HG03432 (cell line): ENCODE results near the gene SCN1B.

ENCODE experiments used
- ATAC-seq: cut with Tn5 transposase; IDR thresholded peaks from one replicate; pipeline ENCODE4 v1.9.1; 2021; ENCODE audit warnings: mild to moderate bottlenecking, moderate library complexity; ENCODE audit not compliant: unreplicated experiment

SCN1B gene

GRCh38 chr19:35070471-35070870 is 40.2 kb downstream of the SCN1B start:
- ATAC-seq, result no peak

- no peak for ATAC-seq
These were observed 43.2 kb downstream of the SCN1B start for GRCh38 chr19:35073516-35073915.

GRCh38 chr19:35073941-35074340 is 43.7 kb downstream of the SCN1B start:
- no peak for ATAC-seq

GRCh38 chr19:35074426-35075201 is 44.3 kb downstream of the SCN1B start:
- ATAC-seq, result no peak

GRCh38 chr19:35075202-35076025 is 45.1 kb downstream of the SCN1B start:
- no peak for ATAC-seq

- ATAC-seq, result no peak
These were observed 45.7 kb downstream of the SCN1B start for GRCh38 chr19:35076026-35076370.

- ATAC-seq, result no peak
These were observed 46.4 kb downstream of the SCN1B start for GRCh38 chr19:35076657-35077056.

GRCh38 chr19:35077411-35078223 is 47.3 kb downstream of the SCN1B start:
- no peak for ATAC-seq

- no peak for ATAC-seq
These were observed 49.6 kb downstream of the SCN1B start for GRCh38 chr19:35079826-35080225.

- ATAC-seq, result no peak
These were observed 50.4 kb downstream of the SCN1B start for GRCh38 chr19:35080613-35081170.

- no peak for ATAC-seq
These were observed 50.9 kb downstream of the SCN1B start for GRCh38 chr19:35081201-35081600.

GRCh38 chr19:35083691-35084508 is 53.6 kb downstream of the SCN1B start:
- ATAC-seq, result no peak

GRCh38 chr19:35084509-35084762 is 54.2 kb downstream of the SCN1B start:
- ATAC-seq, result no peak

- peak; percentile 46 for ATAC-seq
These were observed 55.7 kb downstream of the SCN1B start for GRCh38 chr19:35085947-35086346.

GRCh38 chr19:35086455-35086854 is 56.2 kb downstream of the SCN1B start:
- ATAC-seq, result no peak

GRCh38 chr19:35087393-35087792 is 57.1 kb downstream of the SCN1B start:
- ATAC-seq, result no peak

- ATAC-seq, result no peak
These were observed 58.1 kb downstream of the SCN1B start for GRCh38 chr19:35088131-35088913.

- no peak for ATAC-seq
These were observed 59.3 kb downstream of the SCN1B start for GRCh38 chr19:35089554-35089953.
